OCI-LY1 (cell line): ENCODE results near the gene C3orf22.
"Not testable (repeated sequence)": the region's sequence is repeated elsewhere in the genome, so short reads cannot be mapped to it uniquely, and the experiment has no call there.

Experiments used
- H2AFZ ChIP-seq: fragments of 200-600 bp; sonication (generic), shearing (Covaris generic); 2 replicates; pipeline ENCODE4 v1.6.0; 2014; ENCODE audit warnings: antibody characterized with exemption, mild to moderate bottlenecking, low read length
- H3F3A ChIP-seq: fragments of 200-600 bp; sonication (generic), shearing (Covaris generic); 2 replicates; pipeline ENCODE4 v1.6.0; 2014; ENCODE audit warnings: mild to moderate bottlenecking, antibody characterized with exemption, low read length, moderate library complexity; ENCODE audit not compliant: insufficient read depth
- H3K27ac ChIP-seq: fragments of 200-600 bp; sonication (generic); 2 replicates; pipeline ENCODE4 v1.5.1; 2014; ENCODE audit warnings: low read length, mixed run types, mild to moderate bottlenecking, low read depth; ENCODE audit not compliant: poor library complexity, severe bottlenecking
- H3K27me3 ChIP-seq: fragments of 200-600 bp; sonication (generic); 2 replicates; pipeline ENCODE4 v1.6.0; 2014; ENCODE audit warnings: antibody characterized with exemption, mild to moderate bottlenecking, low read length, moderate library complexity; ENCODE audit not compliant: insufficient read depth
- H3K36me3 ChIP-seq: fragments of 200-600 bp; sonication (generic); 2 replicates; pipeline ENCODE4 v1.6.1; 2014; ENCODE audit warnings: mild to moderate bottlenecking, antibody characterized with exemption, low read length, moderate library complexity, mixed read lengths; ENCODE audit not compliant: insufficient read depth
- H3K4me1 ChIP-seq: fragments of 200-600 bp; sonication (generic); 2 replicates; pipeline ENCODE4 v1.5.1; 2014; ENCODE audit warnings: mild to moderate bottlenecking, low read length, moderate library complexity; ENCODE audit not compliant: insufficient read depth, severe bottlenecking
- H3K4me2 ChIP-seq: fragments of 200-600 bp; sonication (generic), shearing (Covaris generic); 2 replicates; pipeline ENCODE4 v1.6.1; 2014; ENCODE audit warnings: low read length
- H3K4me3 ChIP-seq: fragments of 200-600 bp; sonication (generic); 2 replicates; pipeline ENCODE4 v1.5.1; 2014; ENCODE audit warnings: low read length, low read depth, mild to moderate bottlenecking, mixed read lengths; ENCODE audit not compliant: poor library complexity, severe bottlenecking
- H3K79me2 ChIP-seq: fragments of 200-600 bp; shearing (Covaris generic); 2 replicates; pipeline ENCODE4 v1.6.1; 2016; ENCODE audit warnings: mixed run types, low read length, mixed read lengths; ENCODE audit not compliant: insufficient read depth
- H3K9ac ChIP-seq: fragments of 200-600 bp; sonication (generic), shearing (Covaris generic); 2 replicates; pipeline ENCODE4 v1.6.1; 2014; ENCODE audit warnings: mild to moderate bottlenecking, low read length, mixed read lengths
- H3K9me2 ChIP-seq: fragments of 200-600 bp; sonication (generic), shearing (Covaris generic); 2 replicates; pipeline ENCODE4 v1.6.1; 2014; ENCODE audit warnings: low read depth, mild to moderate bottlenecking, low read length, mixed read lengths
- H3K9me3 ChIP-seq: fragments of 200-600 bp; shearing (Covaris generic); 2 replicates; pipeline ENCODE4 v1.6.1; 2014; ENCODE audit warnings: low read length, mixed read lengths
- H4K20me1 ChIP-seq: fragments of 200-600 bp; sonication (generic), shearing (Covaris generic); 2 replicates; pipeline ENCODE4 v1.6.0; 2016; ENCODE audit warnings: mild to moderate bottlenecking, low read length; ENCODE audit not compliant: insufficient read depth
- CTCF ChIP-seq: fragments of 200-600 bp; sonication (generic), shearing (Covaris generic); IDR thresholded peaks from 2 replicates; pipeline ENCODE4 v1.5.1; 2017; ENCODE audit warnings: mild to moderate bottlenecking, antibody characterized with exemption, low read length, moderate library complexity, mixed read lengths
- EZH2 ChIP-seq: fragments of 200-600 bp; sonication (generic), shearing (Covaris generic); IDR thresholded peaks from 2 replicates; pipeline ENCODE4 v1.8.0; 2017; ENCODE audit warnings: borderline replicate concordance, mixed run types, mild to moderate bottlenecking, antibody characterized with exemption, low read length, moderate library complexity, mixed read lengths

C3orf22 gene

GRCh38 chr3:126536126-126536525 is 22.6 kb downstream of the C3orf22 start:
- Histone ChIP-seq H4K20me1 (no peaks in the 10 kb centered on the region), H3K36me3 (no peaks in the 10 kb centered on the region), H3K9ac (no peak overlapping the region), H3K4me3 (no peak overlapping the region), H3K27me3 (no peaks in the 10 kb centered on the region), H3F3A (no peaks in the 10 kb centered on the region), H3K9me3 (no peaks in the 10 kb centered on the region), H3K27ac (no peak overlapping the region), H3K4me2 (no peak overlapping the region), H2AFZ (no peak overlapping the region), H3K4me1 (no peaks in the 10 kb centered on the region), H3K9me2 (no peaks in the 10 kb centered on the region), H3K79me2 (no peaks in the 10 kb centered on the region)
- TF ChIP-seq CTCF: no peak

GRCh38 chr3:126535636-126536035 is 23.1 kb downstream of the C3orf22 start:
- H3K4me1 ChIP-seq: no peaks in the 10 kb centered on the region
- H3K4me2 ChIP-seq: no peak overlapping the region
- H3K27me3 ChIP-seq: no peaks in the 10 kb centered on the region
- H3K27ac ChIP-seq: no peak overlapping the region
- no peaks in the 10 kb centered on the region for H3K9me2 ChIP-seq
- no peak overlapping the region for H3K9ac ChIP-seq
- no peaks in the 10 kb centered on the region for H4K20me1 ChIP-seq
- H2AFZ ChIP-seq: no peak overlapping the region
- H3K79me2 ChIP-seq: no peaks in the 10 kb centered on the region
- TF ChIP-seq CTCF: no peak
- TF ChIP-seq EZH2: no peak
- no peaks in the 10 kb centered on the region for H3K36me3 ChIP-seq
- H3K4me3 ChIP-seq: no peak overlapping the region
- H3K9me3 ChIP-seq: no peaks in the 10 kb centered on the region
- H3F3A ChIP-seq: no peaks in the 10 kb centered on the region

GRCh38 chr3:126534716-126535115 is 24.0 kb downstream of the C3orf22 start:
- H4K20me1 ChIP-seq, H3K79me2 ChIP-seq, H3K4me3 ChIP-seq, H3K9me3 ChIP-seq, H2AFZ ChIP-seq, H3K27me3 ChIP-seq, H3K9ac ChIP-seq, H3K4me1 ChIP-seq, H3K27ac ChIP-seq, H3K4me2 ChIP-seq, H3F3A ChIP-seq, H3K36me3 ChIP-seq, H3K9me2 ChIP-seq: not testable (repeated sequence)

GRCh38 chr3:126533506-126533905 is 25.2 kb downstream of the C3orf22 start:
- no peaks in the 10 kb centered on the region for H3F3A ChIP-seq
- H3K27ac ChIP-seq: no peak overlapping the region
- no peak for TF ChIP-seq EZH2
- no peak for TF ChIP-seq CTCF
- no peaks in the 10 kb centered on the region for H3K9me2 ChIP-seq
- no peaks in the 10 kb centered on the region for H3K36me3 ChIP-seq
- no peaks in the 10 kb centered on the region for H3K27me3 ChIP-seq
- H3K9me3 ChIP-seq: no peaks in the 10 kb centered on the region
- H3K9ac ChIP-seq: no peak overlapping the region
- no peaks in the 10 kb centered on the region for H3K79me2 ChIP-seq
- no peak overlapping the region for H3K4me2 ChIP-seq
- H3K4me3 ChIP-seq: no peak overlapping the region
- no peaks in the 10 kb centered on the region for H3K4me1 ChIP-seq
- H2AFZ ChIP-seq: no peak overlapping the region
- no peaks in the 10 kb centered on the region for H4K20me1 ChIP-seq
